Epidermal melanocyte (primary cell): Measurements from ENCODE around the gene JHY.

Experiments
- DNase-seq: peaks from one replicate; pipeline ENCODE4 v3.0.0; 2011; ENCODE audit warnings: low spot score; ENCODE audit not compliant: insufficient read length

The JHY gene

GRCh38 chr11:122938557-122938956, 56.0 kb downstream of the JHY start:
- DNase-seq = no peak

DNA sequence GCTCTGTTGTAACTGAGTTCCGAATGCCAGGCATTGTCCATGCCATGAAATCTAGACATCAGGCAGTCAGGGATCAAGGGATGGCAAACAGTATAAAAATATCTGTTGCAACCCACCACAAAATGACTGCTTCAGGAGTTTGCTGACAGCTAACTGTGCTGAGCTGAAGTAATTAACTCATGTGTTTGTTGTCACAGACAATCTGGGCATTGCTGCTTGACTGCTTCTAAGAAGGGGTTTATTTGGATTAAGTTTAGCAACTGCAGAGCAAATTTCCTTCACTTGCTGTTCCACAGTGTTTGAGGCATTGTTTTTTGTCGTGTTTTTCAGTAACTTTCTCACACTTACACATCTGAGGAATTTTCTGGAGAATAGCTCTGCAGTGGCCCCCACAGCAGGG, 68.7 kb downstream of the JHY start:
- no peak for DNase-seq

DNA sequence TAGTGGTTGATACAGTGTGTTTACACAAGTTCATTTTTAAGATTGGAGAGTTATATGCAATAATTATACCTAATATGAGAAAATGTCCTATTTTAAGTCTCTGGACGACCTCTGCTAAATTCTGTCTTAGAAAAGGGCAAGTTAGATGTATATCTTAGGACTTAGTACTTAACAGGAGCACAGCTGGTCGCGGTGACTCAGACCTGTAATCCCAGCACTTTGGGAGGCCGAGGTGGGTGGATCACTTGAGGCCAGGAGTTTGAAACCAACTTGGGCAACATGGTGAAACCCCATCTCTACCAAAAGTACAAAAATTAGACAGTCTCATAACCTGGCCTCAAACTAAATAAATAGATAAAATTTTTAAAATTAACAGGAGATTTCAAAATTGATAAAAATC, 71.9 kb downstream of the JHY start:
- no peak for DNase-seq

GRCh38 chr11:122963961-122964360, 81.4 kb downstream of the JHY start:
- no peak for DNase-seq

DNA sequence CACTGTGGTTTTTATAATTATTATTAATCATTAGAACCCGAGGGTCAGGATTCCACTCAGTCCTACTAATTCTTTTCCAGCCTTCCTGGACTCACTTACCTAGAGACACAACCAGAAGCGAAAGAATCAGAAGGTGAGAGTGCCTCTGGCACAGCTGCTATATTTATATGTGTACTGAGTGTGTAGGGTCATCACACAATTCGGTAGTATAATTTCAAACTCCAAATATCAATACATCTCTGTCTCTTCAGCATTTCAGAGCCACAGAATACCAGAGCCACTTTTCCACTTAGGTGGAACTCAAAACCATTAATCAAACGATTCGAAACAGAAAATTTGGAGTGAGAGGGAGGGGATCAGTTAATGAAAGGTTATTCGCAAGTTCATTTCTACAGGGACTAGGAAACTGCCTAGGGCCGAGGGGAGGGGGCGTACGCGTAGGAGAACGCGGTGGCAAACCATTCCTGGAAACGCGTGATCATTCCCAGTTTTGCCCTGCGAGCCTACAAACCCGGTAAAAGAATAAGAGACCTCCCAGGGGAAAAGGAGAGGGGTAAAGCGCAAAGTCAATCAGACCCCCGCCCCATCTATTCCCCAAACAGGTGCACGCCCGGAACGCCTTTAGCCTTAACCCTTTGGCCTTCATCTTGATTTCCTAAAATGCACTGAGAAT, 93.6 kb downstream of the JHY start:
- DNase-seq = no peak

GRCh38 chr11:122976734-122977469, 94.3 kb downstream of the JHY start:
- DNase-seq = no peak

DNA sequence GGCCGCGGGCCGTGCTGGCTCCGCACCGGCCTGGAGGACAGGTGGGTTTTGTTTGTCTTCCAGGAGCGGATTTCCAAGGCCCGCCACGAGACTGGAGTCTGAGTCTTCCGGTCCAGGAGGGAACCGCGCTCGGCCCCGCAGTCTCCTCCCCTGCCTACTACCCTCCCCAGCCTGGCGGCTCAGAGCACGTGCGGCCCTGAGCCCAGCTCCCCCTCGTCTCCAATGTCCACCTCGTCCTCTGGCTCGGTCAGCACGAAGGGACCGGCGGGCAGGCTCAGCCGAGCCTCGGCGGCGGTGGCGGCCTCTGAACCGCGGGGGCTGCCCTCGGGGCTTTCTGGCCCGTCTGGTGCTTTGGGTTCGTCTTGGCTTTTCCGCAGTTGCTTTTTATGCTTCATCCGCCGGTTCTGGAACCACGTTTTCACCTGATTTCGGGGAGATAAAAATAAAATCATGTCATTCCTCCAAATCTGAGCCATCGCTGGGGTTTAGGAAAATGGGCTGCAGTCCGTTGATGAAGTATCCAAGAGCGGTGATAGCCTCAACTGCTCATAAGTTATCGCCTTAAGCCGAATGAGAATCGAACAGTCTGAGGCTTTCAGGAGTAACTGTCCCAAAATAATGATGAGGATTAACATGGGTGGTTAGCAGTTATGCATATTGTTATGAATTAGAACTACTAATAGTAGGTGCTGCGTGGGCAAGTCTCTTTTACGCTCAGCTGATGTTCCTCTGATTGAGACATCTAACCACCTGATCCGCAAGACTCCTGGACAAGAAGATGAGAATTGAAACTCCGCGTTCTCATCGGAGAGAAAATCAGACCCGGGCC, 95.1 kb downstream of the JHY start:
- DNase-seq = no peak

- no peak for DNase-seq
These were observed 95.7 kb downstream of the JHY start for GRCh38 chr11:122978299-122978620.

DNA sequence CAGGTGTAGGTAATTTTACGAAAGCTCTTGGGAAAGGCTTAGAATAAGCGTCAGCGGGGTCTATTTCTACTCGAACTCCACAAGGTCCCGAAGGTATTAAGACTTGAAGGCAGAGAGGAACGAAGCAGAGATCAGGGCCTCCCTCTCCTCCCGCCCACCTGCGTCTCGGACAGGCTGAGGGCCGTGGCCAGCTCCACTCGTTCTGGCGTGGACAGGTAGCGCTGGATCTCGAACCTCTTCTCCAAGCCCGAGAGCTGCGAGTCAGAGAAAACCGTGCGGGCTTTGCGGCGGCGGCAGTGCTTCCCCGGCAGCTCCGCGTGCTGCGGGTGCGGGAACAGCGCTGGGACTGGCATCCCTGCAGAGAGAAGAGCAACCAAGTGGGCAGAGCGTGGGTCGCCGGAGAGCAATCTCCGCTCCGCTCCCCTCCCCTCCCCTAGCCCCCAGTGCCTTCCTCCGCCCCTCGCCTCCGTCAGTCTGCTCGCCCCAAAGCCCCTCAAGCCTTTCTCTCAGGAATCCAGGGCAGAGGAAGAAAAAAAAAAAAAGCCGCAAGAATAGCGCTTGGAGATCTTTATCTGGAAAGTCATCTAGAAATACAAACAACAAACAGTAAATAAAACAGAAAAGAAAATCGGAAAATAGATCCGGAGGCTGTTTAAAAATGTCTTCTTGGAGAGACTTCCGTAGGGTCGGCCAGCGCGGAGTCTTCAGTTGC, 96.7 kb downstream of the JHY start:
- DNase-seq = no peak

DNA sequence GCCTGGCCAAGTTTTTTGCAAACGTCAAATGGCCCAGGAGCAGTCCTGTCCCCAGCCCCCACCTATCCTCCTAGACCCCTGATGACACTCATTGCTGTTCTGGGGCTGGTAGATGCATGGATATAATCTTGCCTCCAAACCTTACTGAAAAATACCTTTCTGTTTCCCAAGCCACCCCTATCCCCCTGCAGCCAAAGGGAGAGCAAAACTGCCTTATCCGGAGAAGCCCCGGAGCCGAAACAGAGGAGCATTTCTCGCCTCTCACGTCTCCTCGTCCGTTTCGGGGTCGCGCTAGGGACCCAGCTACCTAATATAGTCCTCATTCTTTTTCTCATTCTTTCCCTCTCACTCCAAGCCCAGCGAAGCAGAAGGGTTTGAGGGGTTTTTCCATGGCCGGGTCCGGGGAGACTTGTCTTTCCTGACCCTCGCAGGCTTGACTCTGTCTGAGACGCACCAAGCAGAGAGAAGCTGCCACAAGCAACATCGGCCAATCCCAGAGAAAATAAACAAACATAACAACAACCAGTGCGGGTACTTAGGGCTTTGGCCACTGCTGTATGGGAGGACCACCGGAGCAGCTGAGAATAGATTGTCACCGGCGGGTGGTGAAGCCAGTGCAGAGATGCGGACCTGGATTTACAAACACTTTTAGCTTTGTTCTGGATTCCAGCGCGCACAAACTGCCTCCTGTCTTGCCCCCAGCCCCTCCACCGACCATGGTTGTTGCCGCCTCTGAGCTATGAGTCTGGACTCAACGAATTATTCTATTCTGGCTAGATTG, 97.4 kb downstream of the JHY start:
- no peak for DNase-seq

DNA sequence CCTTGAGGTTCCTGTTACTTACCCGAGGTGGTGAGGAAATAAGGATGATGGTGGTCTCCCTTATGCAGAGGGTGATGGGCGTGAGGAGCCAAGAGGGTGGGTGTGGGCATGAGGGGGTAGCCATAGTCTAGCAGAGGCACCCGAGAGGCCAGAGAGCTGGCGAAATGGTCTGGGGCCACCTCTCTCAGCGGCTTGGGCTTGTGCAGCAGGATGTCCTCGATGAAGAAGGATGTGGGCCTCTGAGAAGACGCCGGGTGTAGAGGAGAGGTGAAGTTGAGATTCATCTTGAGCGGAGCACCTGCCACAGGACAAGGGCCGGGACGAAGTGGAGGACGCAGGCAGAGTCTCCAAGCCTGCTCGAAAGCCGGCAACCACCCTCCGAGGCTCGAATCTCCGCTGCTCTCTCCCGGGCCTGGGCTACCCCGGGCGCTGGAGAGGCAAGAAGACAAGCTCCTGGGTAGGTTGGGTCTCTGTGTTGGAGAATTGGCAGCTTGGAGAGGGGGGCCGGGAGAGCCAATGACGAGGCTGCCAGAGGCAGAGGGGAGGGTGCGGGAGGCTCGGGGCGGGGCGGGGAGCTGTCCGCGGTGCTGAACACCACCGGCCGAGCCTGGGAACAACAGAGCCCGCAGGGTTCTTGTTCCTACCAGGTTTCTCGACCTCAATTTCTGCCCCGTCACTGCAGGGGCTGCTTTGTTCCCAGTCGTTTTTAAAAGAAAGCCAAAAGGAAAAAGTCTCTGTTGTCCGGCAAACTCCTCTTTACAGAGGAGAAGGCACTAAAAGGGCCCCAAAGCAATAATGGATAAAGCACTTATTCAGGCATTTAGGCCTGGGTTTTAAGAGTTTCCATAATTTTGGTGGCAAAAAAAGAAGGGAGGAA, 99.1 kb downstream of the JHY start, which contains the start of gene BSX:
Gene BSX, minus strand, starts transcription at position 447 of the 877 bp plus-strand sequence. Its CDS starts 163 bp downstream, at position 284.
- no peak for DNase-seq

DNA sequence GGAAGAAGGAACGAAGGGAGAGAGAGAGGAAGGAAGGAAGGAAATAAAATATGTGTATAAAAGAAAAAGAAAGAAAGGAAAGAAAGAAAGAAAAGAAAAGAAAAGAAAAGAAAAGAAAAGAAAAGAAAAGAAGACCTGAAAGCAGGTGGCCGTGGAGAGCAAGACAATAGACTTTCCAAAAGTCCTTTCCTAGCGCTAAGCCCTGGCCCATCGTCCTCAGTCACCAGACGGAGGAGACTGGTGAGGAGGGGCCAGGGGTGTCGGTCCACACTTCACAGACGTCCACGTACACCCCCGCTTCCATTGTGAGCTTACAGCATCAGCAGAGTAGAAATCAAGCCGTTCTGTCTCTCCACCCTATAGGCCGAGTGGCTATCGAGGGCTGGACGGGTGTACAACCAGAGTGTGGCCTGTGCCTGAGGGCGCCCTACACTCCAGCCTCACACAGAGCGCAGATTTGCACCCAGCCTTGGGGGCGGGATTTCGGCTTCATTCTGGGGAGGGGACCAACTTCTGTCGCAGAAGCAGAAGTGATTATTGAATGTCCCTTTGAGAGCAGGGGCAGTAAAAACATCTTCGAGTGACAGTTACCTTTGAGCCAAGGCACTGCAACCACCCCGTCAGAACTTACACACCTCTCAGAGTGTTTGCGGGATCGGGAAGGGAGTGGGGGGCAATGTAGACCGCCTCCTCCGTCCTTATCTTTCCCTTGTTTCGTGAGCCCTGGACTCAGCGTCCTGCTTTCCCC, 101.1 kb downstream of the JHY start:
- DNase-seq = no peak

DNA sequence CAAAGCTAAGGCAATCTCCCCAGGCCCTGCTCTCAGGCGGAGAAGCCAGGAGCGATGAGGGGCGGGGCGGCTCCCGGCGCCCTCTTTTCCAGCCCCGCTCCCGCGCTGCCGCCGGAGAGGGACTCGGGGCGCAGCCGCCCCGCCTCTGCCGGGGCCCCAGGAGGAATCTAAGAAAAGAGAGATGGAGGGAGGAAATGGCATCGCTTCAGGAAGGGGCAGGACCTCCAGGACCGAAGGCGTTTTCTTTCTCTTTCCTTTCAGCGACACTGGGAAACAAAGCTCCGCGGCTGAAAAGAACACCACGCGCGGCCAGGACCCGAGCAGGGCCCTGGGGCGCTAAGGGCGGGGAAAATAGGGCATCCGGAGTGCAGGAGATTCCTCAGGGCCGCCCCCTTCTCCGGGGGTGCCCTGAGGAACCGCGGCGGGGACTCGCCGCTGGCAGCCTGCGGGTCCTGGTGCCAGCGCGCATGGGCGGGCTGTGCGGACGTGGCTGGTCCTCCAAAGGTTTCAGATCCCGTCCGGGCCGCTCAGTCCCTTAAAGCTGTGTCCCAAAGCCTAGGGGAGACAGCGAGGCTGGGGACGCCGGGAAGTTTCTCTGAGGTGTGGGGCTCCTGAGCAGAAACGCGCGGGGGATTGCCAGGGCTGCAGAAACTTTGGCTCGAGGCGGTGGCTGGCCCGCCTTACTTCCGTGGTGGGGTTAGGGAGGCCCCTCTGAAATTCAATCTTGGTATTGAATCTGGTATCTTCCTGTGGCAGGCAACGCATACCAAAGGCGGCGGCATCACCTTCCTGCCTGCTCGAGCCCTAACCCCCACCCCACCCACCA, 101.8 kb downstream of the JHY start:
- DNase-seq = no peak

- DNase-seq = no peak
These were observed 113.0 kb downstream of the JHY start for GRCh38 chr11:122995526-122995925.

GRCh38 chr11:122998727-122999366, 116.3 kb downstream of the JHY start:
- no peak for DNase-seq

DNA sequence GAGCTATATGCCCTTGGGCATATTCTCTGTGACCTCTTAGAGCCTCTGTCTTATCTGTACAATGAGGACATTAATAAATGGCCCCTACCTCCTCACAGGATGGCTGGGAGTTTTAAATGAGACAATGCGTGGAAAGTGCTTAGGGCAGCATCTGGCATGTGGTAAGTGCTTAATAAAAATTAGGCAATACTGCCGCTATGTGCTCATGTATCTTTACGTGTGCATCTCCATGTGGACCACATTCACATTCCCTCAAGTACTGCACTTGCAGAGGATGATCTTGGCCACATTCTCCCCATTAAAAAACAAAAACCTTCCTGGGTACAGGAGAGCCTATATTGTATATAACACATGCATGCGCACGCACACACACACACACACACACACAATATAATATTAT, 118.2 kb downstream of the JHY start:
- DNase-seq = no peak

- no peak for DNase-seq
These were observed 124.4 kb downstream of the JHY start for GRCh38 chr11:123006860-123007542.
